ENCODE results near the gene GARNL3.
A peak's percentile ranks its signal among the peaks of the same experiment; 100 is the strongest.

The GARNL3 gene

DNA sequence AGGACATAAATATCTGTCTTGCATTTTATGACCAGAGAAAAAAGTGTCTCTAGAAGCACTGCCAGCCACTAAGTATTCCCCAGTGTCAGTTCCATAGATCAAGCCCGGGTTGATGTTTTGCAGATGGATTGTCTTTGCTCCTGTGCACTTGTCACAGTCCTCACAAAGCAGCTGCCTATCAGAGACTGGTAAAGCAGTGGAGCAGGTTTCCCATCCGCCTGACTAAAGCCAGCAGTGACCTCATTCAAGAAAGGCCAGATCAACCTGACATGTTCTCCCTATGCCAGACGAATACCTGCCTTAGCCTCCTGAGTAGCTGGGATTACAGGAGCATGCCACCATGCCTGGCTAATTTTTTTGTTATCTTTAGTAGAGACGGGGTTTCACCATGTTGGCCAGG, 26.8 kb upstream of the GARNL3 start:
- DNase-seq (ENCODE audit: low spot score), result no peak

DNA sequence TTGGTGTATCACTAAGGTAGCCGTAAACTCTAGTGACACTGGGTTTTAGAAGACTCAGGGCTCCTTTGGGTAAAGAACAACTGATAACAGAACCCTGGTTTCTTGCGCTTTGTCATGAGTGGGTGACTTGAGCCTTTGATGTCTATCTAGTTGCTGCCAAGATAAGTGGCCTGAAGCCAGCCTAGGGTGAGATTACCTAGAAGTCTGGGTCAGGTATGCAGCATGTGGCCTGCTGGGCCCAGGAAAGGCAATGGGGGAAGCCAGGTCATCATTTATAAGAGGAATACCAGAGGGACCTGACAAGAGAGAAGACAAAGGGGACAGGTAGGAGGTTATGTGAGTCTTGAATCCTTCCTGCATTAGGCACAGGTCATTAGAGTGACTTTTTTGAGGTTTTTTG, 23.2 kb upstream of the GARNL3 start:
- no peak for DNase-seq (ENCODE audit: low spot score)

DNA sequence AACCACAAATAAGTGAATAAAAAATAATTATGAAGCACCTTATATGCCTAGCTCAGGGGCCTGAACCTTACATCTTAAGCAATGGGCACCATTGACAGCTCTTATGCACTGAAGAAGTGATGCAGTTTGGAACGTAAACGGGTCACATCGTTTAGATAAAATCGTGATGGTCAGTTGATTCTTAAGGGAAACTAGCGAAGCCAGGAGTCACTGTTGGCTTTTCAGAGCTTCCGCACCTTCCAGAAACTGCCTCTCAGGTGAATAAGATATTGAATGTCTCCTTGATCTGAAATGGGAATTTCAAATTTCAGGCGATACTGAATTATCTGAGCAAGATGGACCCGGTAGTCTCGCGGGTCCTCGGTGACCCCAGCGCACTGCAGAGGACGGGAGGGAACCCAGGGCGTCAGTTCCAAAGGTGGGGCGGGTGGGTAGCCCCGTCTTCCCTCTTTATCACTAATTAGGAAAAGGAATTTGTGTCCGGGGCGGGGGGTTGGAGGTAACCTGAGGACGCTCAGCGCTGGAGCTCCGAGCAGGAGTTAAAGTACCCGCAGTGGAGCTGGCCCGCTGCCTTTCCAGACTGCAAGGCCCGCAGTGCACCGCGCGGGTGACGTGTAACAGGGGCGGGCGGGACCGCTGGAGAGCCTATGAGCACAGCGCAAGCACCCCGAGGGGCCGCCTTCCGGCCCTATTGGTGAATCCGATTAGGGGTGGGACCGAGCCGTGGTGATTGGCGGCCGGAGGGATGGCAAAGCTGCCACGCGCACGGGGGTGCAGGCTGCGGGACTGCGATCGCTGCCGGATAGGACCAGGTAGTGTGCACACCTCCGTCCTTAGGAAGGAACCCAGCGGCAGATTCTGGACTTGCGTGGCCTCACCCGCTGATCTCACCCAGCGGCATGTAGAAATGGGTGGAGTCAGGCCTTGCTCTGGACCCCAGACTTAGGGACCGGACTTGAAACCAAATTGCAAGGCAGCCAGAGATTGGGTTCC, 19.7 kb upstream of the GARNL3 start:
- peak; percentile 97 for DNase-seq (ENCODE audit: low spot score)

DNA sequence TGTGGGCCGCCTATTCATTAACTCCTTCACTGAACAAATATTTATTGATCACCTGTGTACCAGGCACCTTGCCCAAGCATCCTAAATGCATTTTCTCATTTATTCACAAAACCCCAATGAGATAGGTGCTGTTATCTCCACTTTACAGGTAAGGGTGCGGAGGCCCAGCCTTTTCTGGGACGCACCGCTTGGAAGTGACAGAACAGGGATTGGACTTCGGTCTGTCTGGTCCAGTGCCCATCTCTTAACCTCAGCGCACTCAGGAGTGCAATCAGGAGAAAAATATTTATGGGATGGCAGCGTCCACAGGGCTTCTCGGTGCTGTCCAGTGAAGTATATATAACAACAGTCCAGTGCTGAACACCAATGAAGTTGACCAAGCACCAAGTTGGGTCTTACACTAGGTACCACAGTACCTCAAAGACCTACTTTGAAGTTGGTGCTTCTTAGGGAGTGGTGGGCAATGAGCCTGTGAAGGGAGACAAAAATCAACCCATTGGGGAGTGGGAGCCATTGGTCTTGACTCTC, 18.9 kb upstream of the GARNL3 start:
- no peak for DNase-seq (ENCODE audit: low spot score)

DNA sequence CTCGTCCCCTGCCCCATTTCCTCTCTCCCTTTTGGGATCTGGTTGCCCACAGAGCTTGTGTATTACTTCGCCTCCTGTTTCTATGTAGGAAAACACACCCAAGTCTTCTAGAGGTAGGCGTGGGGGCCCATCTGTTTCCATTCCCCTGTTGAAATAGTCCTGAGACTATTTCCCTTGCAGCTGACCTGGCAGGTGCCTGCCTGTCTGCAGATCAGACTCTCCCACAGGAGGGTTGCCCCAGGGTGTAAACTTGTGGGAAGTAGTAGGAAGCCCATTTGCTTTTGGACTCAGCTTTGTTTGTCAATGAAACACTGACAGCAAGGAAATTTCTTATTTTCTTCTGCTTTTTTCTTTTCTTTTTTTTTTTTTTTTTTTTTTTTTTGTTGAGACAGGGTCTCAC, 16.3 kb upstream of the GARNL3 start:
- DNase-seq (ENCODE audit: low spot score), result no peak

DNA sequence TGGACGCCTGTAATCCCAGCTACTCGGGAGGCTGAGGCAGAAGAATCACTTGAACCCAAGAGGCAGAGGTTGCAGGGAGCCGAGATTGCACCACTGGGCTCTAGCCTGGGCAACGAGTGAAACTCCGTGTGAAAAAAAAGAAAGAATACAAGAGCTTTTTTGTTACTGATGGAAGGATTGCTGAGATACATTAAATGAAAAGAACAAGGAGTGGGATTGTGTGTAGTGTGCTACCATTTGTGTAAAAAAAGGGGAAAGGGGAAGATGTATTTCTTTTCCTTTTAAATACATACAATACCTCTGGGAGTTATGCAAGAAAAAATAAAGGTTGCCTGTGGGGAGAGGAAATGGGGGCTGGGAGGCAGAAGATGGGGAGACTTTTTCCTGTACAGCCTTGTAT, 14.7 kb upstream of the GARNL3 start:
- DNase-seq (ENCODE audit: low spot score), result no peak

DNA sequence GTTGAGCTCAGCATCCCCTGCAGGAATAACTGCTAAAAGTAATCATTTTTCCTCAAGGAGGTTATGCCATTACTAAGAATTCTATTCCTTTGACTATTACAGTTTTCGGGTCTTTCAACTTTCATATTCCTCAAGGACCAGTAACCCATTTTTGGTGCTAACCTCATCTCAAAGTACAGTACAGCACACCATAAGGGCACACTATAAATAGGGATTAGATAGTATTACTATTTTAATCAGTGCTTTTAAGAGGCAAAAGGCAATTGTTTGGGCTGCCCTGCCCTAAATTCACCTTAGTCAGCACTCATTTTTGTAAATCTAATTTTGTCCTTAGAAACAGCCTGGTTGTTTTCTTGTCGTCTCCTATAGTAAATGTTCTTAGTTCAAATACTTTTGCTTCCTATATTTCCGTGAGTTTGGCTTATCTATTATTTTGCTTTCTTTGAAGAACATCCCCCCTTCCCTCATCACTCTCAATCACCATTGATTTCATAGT, 13.6 kb upstream of the GARNL3 start:
- no peak for DNase-seq (ENCODE audit: low spot score)

DNA sequence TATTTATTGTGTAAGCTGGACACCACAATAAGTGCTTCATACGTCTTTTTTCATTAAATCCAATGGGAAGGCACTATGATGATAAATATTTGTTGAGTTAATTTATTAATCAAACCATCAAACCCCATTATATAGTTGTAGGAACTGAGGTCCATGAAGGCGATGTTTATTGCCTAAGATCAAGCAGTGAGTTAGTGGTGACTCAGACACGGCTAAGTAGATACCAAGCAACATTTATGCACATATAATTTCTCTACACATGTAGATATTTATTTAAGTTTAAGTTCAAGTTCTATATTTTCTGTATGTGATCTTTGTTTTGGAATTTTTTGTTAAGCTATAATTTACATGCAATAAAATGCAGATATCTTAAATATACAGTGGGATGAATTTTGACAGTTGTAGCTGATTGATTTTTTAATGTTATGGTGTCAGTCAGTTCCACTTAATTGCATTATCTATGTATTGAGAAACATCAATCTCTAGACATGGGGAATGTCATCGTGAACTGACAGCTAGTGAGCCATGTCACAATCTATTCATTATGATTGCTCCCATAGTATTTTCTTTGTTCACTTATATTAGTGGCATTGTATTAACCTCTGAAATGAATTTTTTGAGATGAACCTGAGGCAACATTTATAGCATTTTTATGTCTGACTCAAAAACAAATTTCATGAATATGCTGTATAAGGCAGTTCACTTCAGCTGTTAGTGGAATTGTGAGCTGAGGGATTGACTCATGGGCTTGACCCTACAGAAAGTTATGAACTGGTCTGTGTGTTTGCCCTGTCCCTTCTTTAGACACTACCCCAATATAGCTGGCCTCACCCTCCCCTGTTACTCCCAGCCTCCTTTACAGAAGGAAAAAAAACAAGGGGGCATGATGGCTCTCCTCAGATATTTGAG, 11.9 kb upstream of the GARNL3 start:
- no peak for DNase-seq (ENCODE audit: low spot score)

DNA sequence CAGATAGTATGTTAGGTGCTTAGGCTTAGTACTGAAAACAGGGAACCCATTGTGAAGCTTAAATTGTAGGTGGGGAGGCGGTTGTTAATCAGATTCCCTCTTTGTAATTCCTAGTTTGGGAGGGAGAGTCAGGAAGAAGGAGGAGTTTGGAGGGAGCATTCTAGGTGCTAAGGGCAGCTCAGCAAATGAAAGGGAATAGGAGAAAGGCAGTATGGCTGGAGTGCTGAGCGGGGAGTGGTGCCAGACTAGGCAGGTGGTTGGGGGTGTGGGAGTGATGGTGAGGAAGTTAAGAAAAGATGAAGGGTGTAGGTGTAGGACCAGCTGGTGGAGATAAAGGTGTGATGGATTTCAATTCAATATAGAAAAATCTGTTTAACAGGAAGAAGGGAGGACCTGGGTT, 11.1 kb upstream of the GARNL3 start:
- DNase-seq (ENCODE audit: low spot score), result no peak

DNA sequence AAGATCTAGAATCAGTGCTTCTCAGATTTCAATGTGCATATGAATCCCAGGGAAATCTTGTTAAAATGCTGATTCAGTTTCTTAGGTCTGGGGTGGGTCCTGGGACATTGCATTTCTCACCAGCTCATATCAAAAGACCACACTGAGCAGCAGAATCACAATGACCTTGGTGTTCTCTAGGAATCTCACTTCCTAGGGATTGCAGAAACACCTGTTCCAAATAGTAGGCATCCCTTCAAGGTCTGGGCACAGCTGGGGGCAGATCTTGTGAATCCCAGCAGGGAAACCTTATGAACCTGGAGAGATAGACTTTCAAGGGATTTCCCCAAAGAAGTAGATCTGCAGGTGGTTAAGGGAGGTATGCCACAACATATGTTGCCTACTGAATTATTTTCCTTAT, 8.9 kb upstream of the GARNL3 start:
- DNase-seq (ENCODE audit: low spot score), result no peak

DNA sequence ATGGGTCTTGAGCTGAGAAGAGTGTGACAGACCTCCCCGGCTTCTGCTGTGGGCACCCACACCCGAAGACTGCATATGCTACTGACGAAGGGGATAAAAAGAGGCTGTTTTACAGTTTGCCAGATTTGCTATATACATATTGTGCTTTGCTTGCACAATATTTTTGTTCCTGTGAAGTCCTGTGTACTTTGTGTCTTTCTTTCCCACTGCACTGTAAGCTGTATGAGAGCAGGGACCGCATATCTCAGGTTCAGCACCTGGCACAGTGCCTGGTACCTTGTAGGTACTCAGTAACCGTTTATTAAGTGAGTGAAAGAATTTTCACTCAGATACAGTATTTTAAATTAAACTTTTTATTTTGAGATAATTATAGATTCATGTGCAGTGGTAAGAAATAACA, 8.2 kb upstream of the GARNL3 start:
- no peak for DNase-seq (ENCODE audit: low spot score)

DNA sequence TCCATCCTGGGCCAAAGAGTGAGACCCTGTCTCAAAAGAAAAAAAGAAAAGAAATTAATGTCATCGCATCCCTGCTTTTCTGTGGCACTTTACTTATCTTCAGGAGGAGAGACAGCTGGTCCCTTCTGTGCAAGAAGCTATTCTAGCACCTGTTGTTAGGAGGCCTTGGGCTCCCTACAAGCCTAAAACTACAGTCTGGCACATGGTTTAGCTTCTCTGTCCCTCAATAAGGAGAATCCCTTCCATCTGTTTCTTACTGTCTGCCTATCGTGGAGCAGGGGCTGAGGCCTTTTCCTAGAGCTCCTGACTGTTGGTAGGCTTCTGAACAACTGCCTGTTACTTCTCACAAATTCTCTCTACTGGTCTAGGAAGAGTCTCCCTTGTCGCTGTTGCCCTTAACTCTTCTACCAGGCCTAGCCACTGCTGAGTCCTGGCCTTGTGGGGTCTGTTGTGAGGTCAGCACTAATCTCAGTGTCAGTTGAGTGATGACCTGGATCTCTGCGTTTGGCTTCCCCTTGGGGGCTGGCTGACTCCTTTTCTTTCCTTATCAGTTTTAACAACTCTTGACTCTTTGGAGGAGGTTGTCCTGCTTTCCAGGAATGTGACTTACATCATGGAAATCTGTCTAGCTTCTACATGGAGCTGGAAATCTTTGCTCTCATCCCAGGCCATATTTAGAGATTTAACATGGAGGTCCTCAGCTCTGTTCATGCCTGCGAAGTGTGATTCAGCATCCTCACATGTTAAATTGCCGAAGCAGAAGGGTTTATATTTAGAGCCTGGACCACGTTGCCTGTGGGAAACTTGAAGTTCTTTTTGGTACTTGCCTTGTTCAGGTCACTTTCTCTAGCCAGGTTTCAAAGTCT, 5.7 kb upstream of the GARNL3 start:
- no peak for DNase-seq (ENCODE audit: low spot score)

DNA sequence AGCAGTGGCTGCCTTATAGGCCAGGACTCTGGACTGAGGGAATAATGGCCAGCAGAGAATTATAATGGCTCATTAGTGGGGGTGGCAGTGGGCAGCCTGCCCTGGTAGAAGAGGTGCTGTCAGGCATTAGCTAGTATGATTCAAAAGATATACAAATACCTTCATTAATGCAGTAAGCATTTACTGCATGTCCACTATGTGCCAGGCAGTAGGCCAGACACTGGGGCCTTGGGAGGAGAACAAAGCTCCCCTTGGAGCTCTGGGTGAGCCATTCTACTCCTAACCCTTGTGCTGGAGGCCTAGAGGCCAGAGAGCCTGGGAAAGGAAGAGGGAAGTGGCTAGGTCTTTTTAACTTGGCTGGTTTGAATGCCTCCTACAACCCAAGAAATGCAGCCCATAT, 2.0 kb upstream of the GARNL3 start:
- no peak for DNase-seq (ENCODE audit: low spot score)

DNA sequence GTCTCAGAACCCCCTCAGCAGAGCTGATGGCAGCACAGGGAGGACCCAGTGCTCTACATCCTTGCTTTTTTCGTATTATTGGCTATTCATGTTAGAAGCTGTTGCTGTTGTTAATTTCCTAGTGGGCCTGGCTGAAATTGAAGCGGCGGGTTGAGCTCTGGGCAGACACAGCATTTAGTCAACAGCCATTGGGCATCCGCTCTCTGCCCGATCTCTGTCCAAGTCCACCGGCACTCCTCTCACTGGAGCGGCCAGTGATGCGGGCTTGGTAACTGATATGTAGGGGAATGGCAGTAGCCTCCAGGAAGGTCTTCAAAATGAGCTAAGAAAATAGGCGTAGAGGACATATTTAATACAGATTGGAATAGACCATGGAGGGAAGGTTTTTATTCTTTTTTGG, 1.3 kb upstream of the GARNL3 start:
- no peak for DNase-seq (ENCODE audit: low spot score)

DNA sequence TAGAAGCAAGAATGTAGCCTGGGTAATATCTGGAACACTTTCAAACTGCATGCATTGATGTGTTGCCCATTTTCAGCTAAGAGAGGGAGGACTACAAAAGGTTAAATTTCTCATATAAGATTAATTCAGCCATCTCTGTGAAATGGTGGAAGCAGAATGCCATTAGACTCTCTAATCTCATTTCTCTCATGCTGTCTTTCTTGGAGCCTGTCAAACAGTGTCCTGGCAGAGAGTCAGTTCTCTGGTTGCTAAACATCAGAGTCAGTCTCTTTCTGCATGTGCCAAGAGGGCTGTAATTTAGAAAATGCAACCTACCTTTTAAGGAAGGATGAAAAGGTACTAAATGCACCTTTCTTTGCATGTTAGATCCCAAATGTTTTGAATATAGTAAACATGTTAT, 910 bp upstream of the GARNL3 start:
- no peak for DNase-seq (ENCODE audit: low spot score)

DNA sequence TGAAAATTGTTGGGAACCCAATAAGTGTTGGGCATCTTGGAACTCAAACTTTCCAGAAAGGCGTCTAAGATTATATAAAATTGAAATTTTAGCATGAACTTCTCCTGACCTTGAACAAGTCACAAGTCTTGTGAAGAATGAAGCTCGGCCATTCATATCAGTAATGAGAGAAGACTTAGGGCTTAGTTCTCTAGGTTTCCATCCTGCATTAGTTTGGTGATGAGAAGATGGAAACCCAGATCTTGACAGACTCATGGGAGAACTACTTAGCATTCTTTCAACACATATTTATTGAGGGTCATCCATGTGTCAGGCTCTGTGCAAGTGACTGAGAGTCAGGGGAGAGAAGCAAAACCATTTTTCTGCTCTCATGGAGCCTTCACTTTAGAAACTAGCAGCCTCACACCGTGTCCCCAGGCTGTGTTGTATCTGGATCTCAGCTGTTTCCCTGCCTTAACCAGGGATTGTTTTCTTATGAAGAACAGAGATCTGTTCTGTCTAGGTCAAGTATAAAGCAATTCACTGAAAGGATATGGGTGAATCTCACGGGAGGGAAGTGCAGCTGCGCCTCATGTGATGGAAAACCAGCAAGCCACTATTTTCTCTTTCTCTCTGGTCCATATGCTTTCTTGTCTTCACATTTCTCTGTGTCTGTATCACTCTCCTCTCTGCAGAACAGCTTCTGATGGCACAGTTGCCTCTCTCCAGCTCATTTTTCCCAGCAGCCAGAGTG, 3.4 kb downstream of the GARNL3 start:
- no peak for DNase-seq (ENCODE audit: low spot score)

DNA sequence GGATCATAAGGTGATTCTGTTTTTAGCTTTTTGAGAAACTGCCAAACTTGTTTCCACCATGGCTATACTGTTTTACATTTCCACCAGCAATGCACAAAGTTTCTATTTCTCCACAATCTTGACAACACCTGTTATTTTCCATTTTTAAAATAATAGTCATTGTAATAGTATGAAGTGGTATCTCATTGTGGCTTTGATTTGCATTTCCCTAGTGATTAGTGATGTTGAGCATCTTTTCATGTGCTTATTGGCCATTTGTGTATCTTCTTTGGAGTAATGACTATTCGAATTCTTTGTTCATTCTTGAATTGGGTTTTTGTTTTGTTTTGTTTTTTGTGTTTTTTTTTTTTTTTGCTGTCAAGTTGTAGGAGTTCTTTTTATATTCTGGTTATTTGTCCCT, 4.9 kb downstream of the GARNL3 start:
- no peak for DNase-seq (ENCODE audit: low spot score)

DNA sequence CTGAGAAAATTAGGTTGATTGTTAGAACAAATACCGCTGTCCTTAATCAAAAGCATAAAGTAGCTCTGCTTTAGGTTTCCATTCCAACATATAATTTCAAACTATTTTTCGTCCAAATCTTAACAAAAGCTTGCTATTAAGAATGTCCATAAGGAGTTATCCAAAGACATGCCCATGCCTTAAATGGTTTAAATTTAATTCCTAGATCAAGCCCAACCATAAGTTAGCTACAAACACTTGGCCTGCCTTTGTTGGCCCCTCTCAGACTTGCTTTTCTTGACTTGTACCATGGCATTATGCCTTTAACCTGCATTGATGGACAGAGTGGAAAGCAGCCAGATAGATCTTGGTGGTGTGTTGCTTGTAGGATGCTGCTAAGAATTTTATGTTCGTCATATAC, 8.8 kb downstream of the GARNL3 start:
- no peak for DNase-seq (ENCODE audit: low spot score)

DNA sequence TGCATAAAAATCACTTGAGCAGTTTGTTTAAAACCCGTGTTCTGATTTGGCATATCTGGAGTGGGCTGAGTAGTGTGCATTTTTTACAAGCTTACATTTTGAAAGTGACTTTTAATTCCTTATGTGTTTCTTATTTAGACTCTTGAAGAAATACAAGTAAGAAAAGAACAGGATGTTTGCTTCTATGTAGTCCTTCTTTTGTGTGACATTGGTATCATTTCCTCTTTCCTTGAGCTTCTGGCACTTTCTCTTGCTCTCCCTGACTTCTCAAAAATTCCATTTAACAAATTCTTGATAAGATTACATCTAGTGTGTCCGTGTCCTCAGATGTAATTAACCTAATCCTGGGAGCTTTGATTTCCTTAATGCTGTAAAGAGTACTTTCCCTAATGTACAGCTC, 12.5 kb downstream of the GARNL3 start:
- DNase-seq (ENCODE audit: low spot score), result no peak

DNA sequence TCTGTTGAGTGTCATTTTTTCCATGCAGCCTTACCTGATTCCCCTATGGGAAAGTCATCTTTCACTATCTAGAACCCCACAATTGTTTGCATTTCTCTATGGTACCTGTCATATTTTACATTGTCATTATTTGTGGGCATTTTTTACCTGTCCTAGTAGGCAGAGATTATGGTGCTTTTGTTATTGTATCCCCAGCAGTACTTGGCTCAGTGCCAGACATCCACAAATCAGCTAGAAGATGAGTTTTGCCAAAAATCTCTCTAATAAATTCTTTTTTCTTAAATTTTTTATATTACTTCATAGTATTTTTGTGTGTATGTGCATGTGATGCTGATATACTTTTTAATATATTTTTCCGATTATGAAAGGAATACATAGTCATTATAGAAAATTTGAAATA, 13.2 kb downstream of the GARNL3 start:
- DNase-seq (ENCODE audit: low spot score), result no peak

DNA sequence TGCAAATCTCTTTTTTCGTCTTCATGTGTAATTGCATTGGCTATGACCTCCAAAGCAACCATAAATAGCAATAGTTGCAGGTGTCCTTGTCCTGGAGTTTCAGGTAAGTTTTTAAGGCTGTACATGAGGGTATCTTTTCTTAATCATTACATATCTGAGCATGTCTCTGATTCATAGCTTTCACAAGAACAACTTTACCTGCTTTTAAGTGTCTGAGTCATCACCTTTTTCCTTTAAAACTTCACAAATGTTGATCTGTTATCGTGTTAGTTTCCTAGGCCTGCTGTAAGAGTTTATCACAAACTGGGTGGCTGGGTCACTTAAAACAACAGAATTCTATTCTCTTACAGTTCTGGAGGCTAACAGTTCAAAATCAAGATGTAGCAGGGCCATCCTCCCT, 13.8 kb downstream of the GARNL3 start:
- DNase-seq (ENCODE audit: low spot score), result no peak

Measured in D341Med (cell line).